MM.1S (cell line): Measurements from ENCODE around the gene CDX2.

Experiments used
- CTCF ChIP-seq: fragments of 300-600 bp; sonication (generic); IDR thresholded peaks from 2 replicates; pipeline ENCODE4 v1.5.1; 2016; ENCODE audit warnings: antibody characterized with exemption, low read length, mixed read lengths
- EZH2 ChIP-seq: fragments of 300-600 bp; sonication (generic); optimal IDR thresholded peaks from 2 replicates; pipeline ENCODE3; 2017; ENCODE audit warnings: low read depth, mild to moderate bottlenecking, antibody characterized with exemption, low read length, mixed read lengths
- EZH2phosphoT487 ChIP-seq: fragments of 300-600 bp; sonication (generic); IDR thresholded peaks from 2 replicates; pipeline ENCODE4 v1.6.1; 2018; ENCODE audit warnings: antibody characterized with exemption, low read length

GRCh38 chr13:27971776-27972477, 2.8 kb upstream of the CDX2 start:
- TF ChIP-seq CTCF (no peak), EZH2 (no peak), EZH2phosphoT487 (no peak)
